Measurements from ENCODE around the gene ERBB3. TPM values are rescaled to one million over a fixed set of nuclear protein-coding genes. Genes with fewer than 3 reads are reported as not detected.

ERBB3 gene
- total RNA-seq, 1 donor from 2014 or later, result 3.8 TPM

- peak overlapping the region; percentile 98 for H3K4me3 Mint-ChIP-seq (ENCODE audit: unreplicated experiment)
- DNase-seq (ENCODE audit: low read depth), result peak; percentile 31
- no peaks in the 10 kb centered on the region for H3K9me3 Mint-ChIP-seq (ENCODE audit: unreplicated experiment)
- peak overlapping the region; percentile 49 for H2AFZ ChIP-seq (ENCODE audit: low read depth, low read length)
- H3K36me3 ChIP-seq (ENCODE audit: insufficient read depth, low read length), result peaks cover 22% of the 10 kb centered on the region
- H3K4me3 ChIP-seq (ENCODE audit: insufficient read depth, low read depth, low read length), result peak overlapping the region; percentile 81
- peaks cover 22% of the 10 kb centered on the region for H3K4me1 Mint-ChIP-seq (ENCODE audit: low read depth, unreplicated experiment)
- peak overlapping the region; percentile 63 for H3K27ac Mint-ChIP-seq (ENCODE audit: unreplicated experiment)
- H3K4me1 ChIP-seq (ENCODE audit: insufficient read depth, low read length), result peaks cover 13% of the 10 kb centered on the region
- FAIRE-seq, result no peak
- peaks cover 19% of the 10 kb centered on the region for H4K20me1 ChIP-seq (ENCODE audit: insufficient read depth, low read length)
- peaks cover 45% of the 10 kb centered on the region for H3K79me2 ChIP-seq (ENCODE audit: insufficient read depth, low read length)
- H3K36me3 Mint-ChIP-seq (ENCODE audit: low read depth, unreplicated experiment), result peaks cover 17% of the 10 kb centered on the region
- H3K9me3 ChIP-seq (ENCODE audit: insufficient read depth, low read depth, low read length), result no peaks in the 10 kb centered on the region
- H3K4me2 ChIP-seq (ENCODE audit: low read length), result peak overlapping the region; percentile 90
- H3K9ac ChIP-seq (ENCODE audit: low read length), result peak overlapping the region; percentile 84
- H3K27ac ChIP-seq (ENCODE audit: low read depth, low read length), result peak overlapping the region; percentile 17
- no peak for TF ChIP-seq CTCF (IDR thresholded peaks at IDR 0.05; ENCODE audit: insufficient read depth, low read depth, low read length)
- TF ChIP-seq EZH2 (IDR thresholded peaks at IDR 0.05; ENCODE audit: insufficient read depth, low read length), result no peak
- H3K27me3 ChIP-seq (ENCODE audit: insufficient read depth, low read length), result no peaks in the 10 kb centered on the region
- H3K27me3 Mint-ChIP-seq (ENCODE audit: low read depth, unreplicated experiment), result no peaks in the 10 kb centered on the region
These were observed 49.4 kb downstream of the ERBB3 start for GRCh38 chr12:56129206-56129941.

- no peak overlapping the region for H3K4me3 ChIP-seq (ENCODE audit: insufficient read depth, low read depth, low read length)
- H3K9ac ChIP-seq (ENCODE audit: low read length), result peak overlapping the region; percentile 84
- H3K27me3 Mint-ChIP-seq (ENCODE audit: low read depth, unreplicated experiment), result no peaks in the 10 kb centered on the region
These were observed 50.1 kb downstream of the ERBB3 start for GRCh38 chr12:56129942-56130495.

More at GRCh38 chr12:56129942-56130495, 50.1 kb downstream of the ERBB3 start:
- no peaks in the 10 kb centered on the region for H3K9me3 Mint-ChIP-seq (ENCODE audit: unreplicated experiment)
- Histone ChIP-seq H3K79me2 (ENCODE audit: insufficient read depth, low read length) (peaks cover 45% of the 10 kb centered on the region), H3K4me1 (ENCODE audit: insufficient read depth, low read length) (peaks cover 13% of the 10 kb centered on the region), H3K27me3 (ENCODE audit: insufficient read depth, low read length) (no peaks in the 10 kb centered on the region), H3K27ac (ENCODE audit: low read depth, low read length) (no peak overlapping the region), H2AFZ (ENCODE audit: low read depth, low read length) (no peak overlapping the region), H3K36me3 (ENCODE audit: insufficient read depth, low read length) (peaks cover 22% of the 10 kb centered on the region), H3K9me3 (ENCODE audit: insufficient read depth, low read depth, low read length) (no peaks in the 10 kb centered on the region), H3K4me2 (ENCODE audit: low read length) (peak overlapping the region; percentile 90), H4K20me1 (ENCODE audit: insufficient read depth, low read length) (peaks cover 19% of the 10 kb centered on the region)
- TF ChIP-seq EZH2 (IDR thresholded peaks at IDR 0.05; ENCODE audit: insufficient read depth, low read length) (no peak), CTCF (IDR thresholded peaks at IDR 0.05; ENCODE audit: insufficient read depth, low read depth, low read length) (no peak)
- peak overlapping the region; percentile 98 for H3K4me3 Mint-ChIP-seq (ENCODE audit: unreplicated experiment)
- peak overlapping the region; percentile 8 for H3K27ac Mint-ChIP-seq (ENCODE audit: unreplicated experiment)
- FAIRE-seq (no peak), DNase-seq (ENCODE audit: low read depth) (no peak)
- peaks cover 22% of the 10 kb centered on the region for H3K4me1 Mint-ChIP-seq (ENCODE audit: low read depth, unreplicated experiment)
- peaks cover 17% of the 10 kb centered on the region for H3K36me3 Mint-ChIP-seq (ENCODE audit: low read depth, unreplicated experiment)
